ENCODE results near the gene ATP8B4.

ATP8B4 gene

GRCh38 chr15:50057196-50057595 lies 61.8 kb downstream of the ATP8B4 start:
- no peaks in the 10 kb centered on the region for H3K36me3 ChIP-seq (replicated peaks)
- DNase-seq (ENCODE audit: low spot score in 2 of 2): no peak
- peaks cover 24% of the 10 kb centered on the region for H3K4me1 ChIP-seq
- H3K27me3 ChIP-seq (ENCODE audit: low read depth): no peaks in the 10 kb centered on the region
- no peak overlapping the region for H3K4me3 ChIP-seq
- in situ Hi-C loops (cut with MboI; ENCODE audit: low sequenced_read_pairs): no loop called here
- no peaks in the 10 kb centered on the region for H3K9me3 ChIP-seq

- Histone ChIP-seq H3K4me3 (no peak overlapping the region), H3K4me1 (peaks cover 24% of the 10 kb centered on the region), H3K9me3 (no peaks in the 10 kb centered on the region), H3K27me3 (ENCODE audit: low read depth) (no peaks in the 10 kb centered on the region), H3K36me3 (replicated peaks) (no peaks in the 10 kb centered on the region)
- in situ Hi-C loops (cut with MboI; ENCODE audit: low sequenced_read_pairs): no loop called here
- DNase-seq (ENCODE audit: low spot score in 2 of 2): peak; percentile 16 to 47
Measured at GRCh38 chr15:50055750-50056157, 63.3 kb downstream of the ATP8B4 start.

GRCh38 chr15:50055332-50055731 lies 63.7 kb downstream of the ATP8B4 start:
- no peaks in the 10 kb centered on the region for H3K27me3 ChIP-seq (ENCODE audit: low read depth)
- no peaks in the 10 kb centered on the region for H3K9me3 ChIP-seq
- no peaks in the 10 kb centered on the region for H3K36me3 ChIP-seq (replicated peaks)
- DNase-seq (ENCODE audit: low spot score in 2 of 2): no peak
- in situ Hi-C loops (cut with MboI; ENCODE audit: low sequenced_read_pairs): no loop called here
- H3K4me3 ChIP-seq: no peak overlapping the region
- H3K4me1 ChIP-seq: peaks cover 24% of the 10 kb centered on the region

GRCh38 chr15:50053055-50053856 lies 65.8 kb downstream of the ATP8B4 start:
- Histone ChIP-seq H3K9me3 (no peaks in the 10 kb centered on the region), H3K27me3 (ENCODE audit: low read depth) (no peaks in the 10 kb centered on the region), H3K36me3 (replicated peaks) (no peaks in the 10 kb centered on the region), H3K4me3 (no peak overlapping the region), H3K4me1 (peaks cover 18% of the 10 kb centered on the region)
- no peak for DNase-seq (ENCODE audit: low spot score in 2 of 2)
- in situ Hi-C loops (cut with MboI; ENCODE audit: low sequenced_read_pairs): no loop called here

- in situ Hi-C loops (cut with MboI; ENCODE audit: low sequenced_read_pairs): no loop called here
- peak; percentile 58 to 69 for DNase-seq (ENCODE audit: low spot score in 2 of 2)
- no peak overlapping the region for H3K4me3 ChIP-seq
- no peaks in the 10 kb centered on the region for H3K36me3 ChIP-seq (replicated peaks)
- H3K9me3 ChIP-seq: no peaks in the 10 kb centered on the region
- H3K4me1 ChIP-seq: peaks cover 12% of the 10 kb centered on the region
- H3K27me3 ChIP-seq (ENCODE audit: low read depth): no peaks in the 10 kb centered on the region
Measured at GRCh38 chr15:50051811-50052419, 67.1 kb downstream of the ATP8B4 start.

- in situ Hi-C loops (cut with MboI; ENCODE audit: low sequenced_read_pairs): no loop called here
- peaks cover 12% of the 10 kb centered on the region for H3K4me1 ChIP-seq
- no peaks in the 10 kb centered on the region for H3K36me3 ChIP-seq (replicated peaks)
- H3K9me3 ChIP-seq: no peaks in the 10 kb centered on the region
- no peaks in the 10 kb centered on the region for H3K27me3 ChIP-seq (ENCODE audit: low read depth)
- no peak for DNase-seq (ENCODE audit: low spot score in 2 of 2)
- no peak overlapping the region for H3K4me3 ChIP-seq
Measured at GRCh38 chr15:50050986-50051743, 67.9 kb downstream of the ATP8B4 start.

GRCh38 chr15:50049871-50050270 lies 69.2 kb downstream of the ATP8B4 start:
- Histone ChIP-seq H3K4me1 (peaks cover under 1% of the 10 kb centered on the region), H3K36me3 (replicated peaks) (no peaks in the 10 kb centered on the region), H3K4me3 (no peak overlapping the region), H3K9me3 (no peaks in the 10 kb centered on the region), H3K27me3 (ENCODE audit: low read depth) (no peaks in the 10 kb centered on the region)
- no peak for DNase-seq (ENCODE audit: low spot score in 2 of 2)
- in situ Hi-C loops (cut with MboI; ENCODE audit: low sequenced_read_pairs): no loop called here

GRCh38 chr15:50046867-50047266 lies 72.2 kb downstream of the ATP8B4 start:
- Histone ChIP-seq H3K27me3 (ENCODE audit: low read depth) (no peaks in the 10 kb centered on the region), H3K4me3 (no peak overlapping the region), H3K4me1 (no peaks in the 10 kb centered on the region), H3K9me3 (peaks cover 2% of the 10 kb centered on the region; the same call in 1 of the 2 replicates), H3K36me3 (replicated peaks) (no peaks in the 10 kb centered on the region)
- no peak for DNase-seq (ENCODE audit: low spot score in 2 of 2)
- in situ Hi-C loops (cut with MboI; ENCODE audit: low sequenced_read_pairs): no loop called here

GRCh38 chr15:50046159-50046558 lies 72.9 kb downstream of the ATP8B4 start:
- Histone ChIP-seq H3K9me3 (peaks cover 2% of the 10 kb centered on the region; the same call in 1 of the 2 replicates), H3K4me1 (no peaks in the 10 kb centered on the region), H3K36me3 (replicated peaks) (no peaks in the 10 kb centered on the region), H3K4me3 (no peak overlapping the region), H3K27me3 (ENCODE audit: low read depth) (no peaks in the 10 kb centered on the region)
- DNase-seq (ENCODE audit: low spot score in 2 of 2): no peak
- in situ Hi-C loops (cut with MboI; ENCODE audit: low sequenced_read_pairs): no loop called here

GRCh38 chr15:50044904-50045303 lies 74.1 kb downstream of the ATP8B4 start:
- DNase-seq (ENCODE audit: low spot score in 2 of 2): no peak
- Histone ChIP-seq H3K4me1 (no peaks in the 10 kb centered on the region), H3K36me3 (replicated peaks) (no peaks in the 10 kb centered on the region), H3K27me3 (ENCODE audit: low read depth) (no peaks in the 10 kb centered on the region), H3K9me3 (peaks cover 2% of the 10 kb centered on the region; the same call in 1 of the 2 replicates), H3K4me3 (no peak overlapping the region)
- in situ Hi-C loops (cut with MboI; ENCODE audit: low sequenced_read_pairs): no loop called here

GRCh38 chr15:50044406-50044805 lies 74.6 kb downstream of the ATP8B4 start:
- no peak overlapping the region for H3K4me3 ChIP-seq
- H3K9me3 ChIP-seq: peaks cover 2% of the 10 kb centered on the region; the same call in 1 of the 2 replicates
- no peaks in the 10 kb centered on the region for H3K27me3 ChIP-seq (ENCODE audit: low read depth)
- DNase-seq (ENCODE audit: low spot score in 2 of 2): no peak
- H3K36me3 ChIP-seq (replicated peaks): no peaks in the 10 kb centered on the region
- in situ Hi-C loops (cut with MboI; ENCODE audit: low sequenced_read_pairs): no loop called here
- H3K4me1 ChIP-seq: no peaks in the 10 kb centered on the region

- H3K4me1 ChIP-seq: no peaks in the 10 kb centered on the region
- in situ Hi-C loops (cut with MboI; ENCODE audit: low sequenced_read_pairs): no loop called here
- H3K4me3 ChIP-seq: no peak overlapping the region
- DNase-seq (ENCODE audit: low spot score in 2 of 2): no peak
- H3K27me3 ChIP-seq (ENCODE audit: low read depth): no peaks in the 10 kb centered on the region
- H3K36me3 ChIP-seq (replicated peaks): no peaks in the 10 kb centered on the region
- peaks cover 2% of the 10 kb centered on the region; the same call in 1 of the 2 replicates for H3K9me3 ChIP-seq
Measured at GRCh38 chr15:50042775-50043174, 76.3 kb downstream of the ATP8B4 start.

GRCh38 chr15:50030456-50030855 lies 88.6 kb downstream of the ATP8B4 start:
- in situ Hi-C loops (cut with MboI; ENCODE audit: low sequenced_read_pairs): no loop called here
- no peaks in the 10 kb centered on the region for H3K36me3 ChIP-seq (replicated peaks)
- no peak for DNase-seq (ENCODE audit: low spot score in 2 of 2)

GRCh38 chr15:50028326-50028725 lies 90.7 kb downstream of the ATP8B4 start:
- in situ Hi-C loops (cut with MboI; ENCODE audit: low sequenced_read_pairs): no loop called here

More at GRCh38 chr15:50030456-50030855, 88.6 kb downstream of the ATP8B4 start:
- H3K4me3 ChIP-seq: no peak overlapping the region
- no peaks in the 10 kb centered on the region for H3K27me3 ChIP-seq (ENCODE audit: low read depth)
- no peaks in the 10 kb centered on the region for H3K9me3 ChIP-seq
- H3K4me1 ChIP-seq: no peaks in the 10 kb centered on the region

More at GRCh38 chr15:50028326-50028725, 90.7 kb downstream of the ATP8B4 start:
- DNase-seq (ENCODE audit: low spot score in 2 of 2): no peak
- Histone ChIP-seq H3K9me3 (no peaks in the 10 kb centered on the region), H3K4me3 (no peak overlapping the region), H3K27me3 (ENCODE audit: low read depth) (no peaks in the 10 kb centered on the region), H3K4me1 (no peaks in the 10 kb centered on the region), H3K36me3 (replicated peaks) (no peaks in the 10 kb centered on the region)

Measured in HAP-1 (cell line).